ENCODE data around the gene CNPPD1.

Gene CNPPD1

GRCh38 chr2:219122202-219122980 is 54.3 kb downstream of the CNPPD1 start:
- peaks cover 7% of the 10 kb centered on the region for H3K4me1 ChIP-seq
- no peak overlapping the region for H3K4me3 ChIP-seq (ENCODE audit: low read depth, low read length)
- TF ChIP-seq, protein P1, sequence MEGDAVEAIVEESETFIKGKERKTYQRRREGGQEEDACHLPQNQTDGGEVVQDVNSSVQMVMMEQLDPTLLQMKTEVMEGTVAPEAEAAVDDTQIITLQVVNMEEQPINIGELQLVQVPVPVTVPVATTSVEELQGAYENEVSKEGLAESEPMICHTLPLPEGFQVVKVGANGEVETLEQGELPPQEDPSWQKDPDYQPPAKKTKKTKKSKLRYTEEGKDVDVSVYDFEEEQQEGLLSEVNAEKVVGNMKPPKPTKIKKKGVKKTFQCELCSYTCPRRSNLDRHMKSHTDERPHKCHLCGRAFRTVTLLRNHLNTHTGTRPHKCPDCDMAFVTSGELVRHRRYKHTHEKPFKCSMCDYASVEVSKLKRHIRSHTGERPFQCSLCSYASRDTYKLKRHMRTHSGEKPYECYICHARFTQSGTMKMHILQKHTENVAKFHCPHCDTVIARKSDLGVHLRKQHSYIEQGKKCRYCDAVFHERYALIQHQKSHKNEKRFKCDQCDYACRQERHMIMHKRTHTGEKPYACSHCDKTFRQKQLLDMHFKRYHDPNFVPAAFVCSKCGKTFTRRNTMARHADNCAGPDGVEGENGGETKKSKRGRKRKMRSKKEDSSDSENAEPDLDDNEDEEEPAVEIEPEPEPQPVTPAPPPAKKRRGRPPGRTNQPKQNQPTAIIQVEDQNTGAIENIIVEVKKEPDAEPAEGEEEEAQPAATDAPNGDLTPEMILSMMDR (IDR thresholded peaks at IDR 0.05) = no peak
- H2AFZ ChIP-seq = no peak overlapping the region
- no peaks in the 10 kb centered on the region for H3K9me3 ChIP-seq (ENCODE audit: control insufficient read depth, low read length)
- H3K27me3 ChIP-seq (ENCODE audit: control insufficient read depth, insufficient read depth, low read length) = no peaks in the 10 kb centered on the region
- H3K79me2 ChIP-seq = peaks cover 7% of the 10 kb centered on the region
- no peak overlapping the region for H3K27ac ChIP-seq
- no peaks in the 10 kb centered on the region for H3K36me3 ChIP-seq (ENCODE audit: control insufficient read depth, insufficient read depth, low read length)
- no peak overlapping the region for H3K9ac ChIP-seq
- H3K4me2 ChIP-seq (ENCODE audit: low read length) = no peak overlapping the region

Measured in parathyroid adenoma (tissue), 2 donors.